C4-2B (cell line): ENCODE results near the gene WBP2.

ENCODE experiments used
- CTCF ChIP-seq: fragments of 450-650 bp; conservative IDR thresholded peaks from 2 replicates; pipeline ENCODE4 v1.5.1; 2017; ENCODE audit warnings: mild to moderate bottlenecking
- ZFX ChIP-seq: fragments of 450-650 bp; IDR thresholded peaks from 2 replicates; pipeline ENCODE4 v1.6.1; 2017

- TF ChIP-seq CTCF (no peak), ZFX (no peak)
Measured at GRCh38 chr17:75875940-75876189, 20.7 kb upstream of the WBP2 start.
